Mesenchymal stem cell (in vitro differentiated cells and primary cell): ENCODE results near the gene FAM193B.
"Not testable (repeated sequence)": the region's sequence is repeated elsewhere in the genome, so short reads cannot be mapped to it uniquely, and the experiment has no call there.

Source experiments
- DNase-seq: peaks from one replicate; pipeline ENCODE4 v3.0.0-alpha.2; 2013
- H2AFZ ChIP-seq: one replicate; pipeline ENCODE4 v1.6.1; 2013; ENCODE audit warnings: low read depth, mild to moderate bottlenecking, control low read depth, inconsistent platforms, low read length, moderate library complexity
- H2AK5ac ChIP-seq: 2 replicates; pipeline ENCODE4 v1.6.1; 2013; ENCODE audit warnings: low read length, moderate library complexity, mild to moderate bottlenecking, inconsistent platforms; ENCODE audit not compliant: severe bottlenecking
- H2BK120ac ChIP-seq: one replicate; pipeline ENCODE4 v1.6.1; 2013; ENCODE audit warnings: low read depth, mild to moderate bottlenecking, inconsistent platforms, low read length, moderate library complexity
- H2BK12ac ChIP-seq, 2 experiments: one replicate each; pipeline ENCODE4 v1.6.1; 2013; ENCODE audit warnings: inconsistent platforms in 2 of 2, low read length in 2 of 2, mild to moderate bottlenecking in 2 of 2, moderate library complexity in 2 of 2, control low read depth in 1 of 2
- H2BK15ac ChIP-seq: one replicate; pipeline ENCODE4 v1.6.1; 2013; ENCODE audit warnings: mild to moderate bottlenecking, low read depth, inconsistent platforms; ENCODE audit not compliant: poor library complexity, severe bottlenecking
- H2BK5ac ChIP-seq: 2 replicates; pipeline ENCODE4 v1.6.1; 2013; ENCODE audit warnings: low read depth, mild to moderate bottlenecking, low read length, control low read depth, inconsistent platforms; ENCODE audit not compliant: poor library complexity, severe bottlenecking
- H3K14ac ChIP-seq, 2 experiments: one replicate each; pipeline ENCODE4 v1.6.1; 2013; ENCODE audit warnings: inconsistent platforms in 2 of 2, low read length in 2 of 2, control low read depth in 1 of 2, mild to moderate bottlenecking in 1 of 2, moderate library complexity in 1 of 2
- H3K18ac ChIP-seq, 2 experiments: one replicate each; pipeline ENCODE4 v1.6.1; 2013; ENCODE audit warnings: inconsistent platforms in 2 of 2, low read length in 2 of 2, control low read depth in 1 of 2, low read depth in 1 of 2, mild to moderate bottlenecking in 1 of 2
- H3K23ac ChIP-seq, 2 experiments: one replicate each; pipeline ENCODE4 v1.6.1; 2013; ENCODE audit warnings: inconsistent platforms in 2 of 2, low read length in 2 of 2, mild to moderate bottlenecking in 2 of 2, moderate library complexity in 2 of 2, control low read depth in 1 of 2
- H3K27ac ChIP-seq: 2 replicates; pipeline ENCODE4 v1.5.1; 2013; ENCODE audit warnings: mild to moderate bottlenecking, moderate library complexity, low read length, control low read depth, inconsistent platforms; ENCODE audit not compliant: poor library complexity, severe bottlenecking
- H3K27me3 ChIP-seq, 2 experiments: 2 replicates each; pipeline versions ENCODE4 v1.6.1 to v1.7.0; 2013; ENCODE audit warnings: low read length in 2 of 2, mild to moderate bottlenecking in 2 of 2, moderate library complexity in 2 of 2, control low read depth in 1 of 2, inconsistent platforms in 1 of 2; ENCODE audit not compliant: control insufficient read depth in 1 of 2, insufficient read depth in 1 of 2
- H3K36me3 ChIP-seq, 2 experiments: 2 replicates each; pipeline versions ENCODE4 v1.6.1 to v1.7.0; 2013; ENCODE audit warnings: low read length in 2 of 2, control low read depth in 1 of 2, inconsistent platforms in 1 of 2, low read depth in 1 of 2, mild to moderate bottlenecking in 1 of 2; ENCODE audit not compliant: insufficient read depth in 2 of 2, control insufficient read depth in 1 of 2
- H3K4ac ChIP-seq, 2 experiments: one replicate each; pipeline ENCODE4 v1.6.1; 2013; ENCODE audit warnings: inconsistent platforms in 2 of 2, low read length in 2 of 2, mild to moderate bottlenecking in 2 of 2, moderate library complexity in 2 of 2, control low read depth in 1 of 2, low read depth in 1 of 2
- H3K4me1 ChIP-seq: 2 replicates; pipeline ENCODE4 v1.6.1; 2013; ENCODE audit warnings: low read depth, low read length, control low read depth; ENCODE audit not compliant: control insufficient read depth, insufficient read depth
- H3K4me2 ChIP-seq: 2 replicates; pipeline ENCODE4 v1.6.1; 2013; ENCODE audit warnings: low read length, mild to moderate bottlenecking, inconsistent platforms; ENCODE audit not compliant: poor library complexity, severe bottlenecking
- H3K4me3 ChIP-seq, 2 experiments: 2 replicates each; pipeline versions ENCODE4 v1.5.1 to v1.7.0; 2013; ENCODE audit warnings: low read length in 2 of 2, mild to moderate bottlenecking in 2 of 2, control low read depth in 1 of 2, low read depth in 1 of 2; ENCODE audit not compliant: insufficient read depth in 1 of 2
- H3K79me1 ChIP-seq: replicated peaks from 2 replicates; pipeline ENCODE4 v1.6.1; 2013; ENCODE audit warnings: mild to moderate bottlenecking, control low read depth, low read length, inconsistent platforms; ENCODE audit not compliant: poor library complexity, severe bottlenecking
- H3K9ac ChIP-seq: 2 replicates; pipeline ENCODE4 v1.7.0; 2013; ENCODE audit warnings: mild to moderate bottlenecking, low read length, moderate library complexity
- H3K9me3 ChIP-seq: 2 replicates; pipeline ENCODE4 v1.7.0; 2013; ENCODE audit warnings: mild to moderate bottlenecking, low read length; ENCODE audit not compliant: control insufficient read depth
- H4K8ac ChIP-seq: one replicate; pipeline ENCODE4 v1.6.1; 2013; ENCODE audit warnings: inconsistent platforms, mild to moderate bottlenecking, low read length, moderate library complexity
- H4K91ac ChIP-seq: one replicate; pipeline ENCODE4 v1.6.1; 2013; ENCODE audit warnings: mild to moderate bottlenecking, low read length, inconsistent platforms
- WGBS: methylation state at CpG from one replicate; pipeline ENCODE4 v1.1.7; 2013; ENCODE audit warnings: mixed read lengths; 5-methylcytosine and 5-hydroxymethylcytosine counted together

Gene FAM193B

GRCh38 chr5:177486256-177486655 lies 68.1 kb downstream of the FAM193B start:
- H3K23ac ChIP-seq, result no peak overlapping the region
- H4K8ac ChIP-seq, result no peak overlapping the region
- H2BK5ac ChIP-seq, result no peak overlapping the region
- DNase-seq, result no peak
- H3K4me2 ChIP-seq, result no peak overlapping the region
- H2BK15ac ChIP-seq, result no peak overlapping the region
- H3K27me3 ChIP-seq, result no peaks in the 10 kb centered on the region
- no peak overlapping the region for H3K9ac ChIP-seq
- H3K14ac ChIP-seq, result no peak overlapping the region
- H2BK120ac ChIP-seq, result no peak overlapping the region
- peaks cover 88 to 99% of the 10 kb centered on the region in 2 experiments for H3K36me3 ChIP-seq
- no peak overlapping the region for H2AFZ ChIP-seq
- H3K4me3 ChIP-seq, result no peak overlapping the region
- H3K18ac ChIP-seq, result no peak overlapping the region
- no peaks in the 10 kb centered on the region for H3K9me3 ChIP-seq
- peaks cover 75% of the 10 kb centered on the region for H3K4me1 ChIP-seq
- H3K27ac ChIP-seq, result peak overlapping the region; percentile 21
- no peak overlapping the region for H2AK5ac ChIP-seq
- no peak overlapping the region for H4K91ac ChIP-seq
- H2BK12ac ChIP-seq, result no peak overlapping the region
- peaks cover 11% of the 10 kb centered on the region for H3K79me1 ChIP-seq
- 95% methylated on average over 3 of the region's 3 CpGs for WGBS
- H3K4ac ChIP-seq, result no peak overlapping the region

GRCh38 chr5:177485753-177486152 lies 68.6 kb downstream of the FAM193B start:
- DNase-seq, H2BK15ac ChIP-seq, H3K14ac ChIP-seq, H2BK5ac ChIP-seq, H2BK120ac ChIP-seq, H4K8ac ChIP-seq, H3K4me2 ChIP-seq, H3K18ac ChIP-seq, H3K4me3 ChIP-seq, H3K4ac ChIP-seq, H3K27me3 ChIP-seq, H2BK12ac ChIP-seq, H3K27ac ChIP-seq, H3K9me3 ChIP-seq, H3K23ac ChIP-seq, H2AK5ac ChIP-seq, H4K91ac ChIP-seq, H2AFZ ChIP-seq: not testable (repeated sequence)
- WGBS, result 100% methylated on average over 2 of the region's 3 CpGs
- Histone ChIP-seq H3K36me3 (peaks cover 83 to 98% of the 10 kb centered on the region in 2 experiments), H3K9ac (peak overlapping the region; percentile 2), H3K79me1 (peaks cover 11% of the 10 kb centered on the region), H3K4me1 (peaks cover 74% of the 10 kb centered on the region)

GRCh38 chr5:177484902-177485549 lies 69.3 kb downstream of the FAM193B start:
- peak overlapping the region; percentile 2 for H3K9ac ChIP-seq
- 79% methylated on average over 13 of the region's 13 CpGs for WGBS

GRCh38 chr5:177483994-177484901 lies 70.1 kb downstream of the FAM193B start:
- DNase-seq, result no peak
- no peak overlapping the region for H3K9ac ChIP-seq
- H2BK120ac ChIP-seq, result no peak overlapping the region
- peaks cover 69% of the 10 kb centered on the region for H3K4me1 ChIP-seq
- H2AFZ ChIP-seq, result no peak overlapping the region
- H3K79me1 ChIP-seq, result peaks cover 11% of the 10 kb centered on the region
- H3K4ac ChIP-seq, result no peak overlapping the region
- WGBS, result 93% methylated on average over 22 of the region's 22 CpGs
- no peak overlapping the region for H2BK15ac ChIP-seq
- H2BK5ac ChIP-seq, result no peak overlapping the region
- H3K9me3 ChIP-seq, result no peaks in the 10 kb centered on the region
- peak overlapping the region in 1 of 2 experiments; percentile 35 for H3K23ac ChIP-seq
- H4K91ac ChIP-seq, result no peak overlapping the region
- no peak overlapping the region for H3K18ac ChIP-seq
- H3K4me2 ChIP-seq, result no peak overlapping the region
- no peak overlapping the region for H3K14ac ChIP-seq
- H2BK12ac ChIP-seq, result no peak overlapping the region
- H4K8ac ChIP-seq, result peak overlapping the region; percentile 38
- peaks cover 68 to 89% of the 10 kb centered on the region in 2 experiments for H3K36me3 ChIP-seq
- peak overlapping the region; percentile 45 for H3K27ac ChIP-seq
- no peak overlapping the region for H3K4me3 ChIP-seq
- H3K27me3 ChIP-seq, result no peaks in the 10 kb centered on the region
- H2AK5ac ChIP-seq, result no peak overlapping the region

More at GRCh38 chr5:177484902-177485549, 69.3 kb downstream of the FAM193B start:
- Histone ChIP-seq H3K4ac (no peak overlapping the region), H3K9me3 (no peaks in the 10 kb centered on the region), H3K36me3 (peaks cover 76 to 91% of the 10 kb centered on the region in 2 experiments), H3K4me2 (no peak overlapping the region), H2BK120ac (no peak overlapping the region), H3K23ac (peak overlapping the region in 1 of 2 experiments; percentile 35), H2BK12ac (no peak overlapping the region), H2BK5ac (no peak overlapping the region), H4K8ac (peak overlapping the region; percentile 4), H3K27me3 (no peaks in the 10 kb centered on the region), H2AK5ac (no peak overlapping the region), H3K4me1 (peaks cover 70% of the 10 kb centered on the region), H3K27ac (peak overlapping the region; percentile 45), H3K18ac (no peak overlapping the region), H3K14ac (no peak overlapping the region), H2BK15ac (no peak overlapping the region), H3K79me1 (peaks cover 11% of the 10 kb centered on the region), H4K91ac (no peak overlapping the region), H2AFZ (no peak overlapping the region), H3K4me3 (no peak overlapping the region)
- DNase-seq, result no peak
